SK-N-SH (cell line): ENCODE results near the gene CHRNB1. TPM values are rescaled to one million over a fixed set of nuclear protein-coding genes. Genes with fewer than 3 reads are reported as not detected.

Experiments used
- CTCF ChIA-PET: fragments of 300-600, 350-600 bp; formaldehyde crosslinking; extraction: SDS; loops from one replicate; lab custom pipeline; 2021; lab: Yijun Ruan, JAX
- POLR2A ChIA-PET: fragments of 350-600 bp; sonication (Branson Sonifier 250); formaldehyde crosslinking; extraction: SDS; loops from one replicate; lab custom pipeline; 2020; ENCODE audit warnings: antibody characterized with exemption, inconsistent platforms; lab: Yijun Ruan, JAX
- DNase-seq: peaks from one replicate; pipeline ENCODE4 v3.0.0; 2012
- H2AFZ ChIP-seq: fragments of 200-600 bp; sonication (generic); 2 replicates; pipeline ENCODE4 v1.8.1; 2016; ENCODE audit warnings: antibody characterized with exemption, mild to moderate bottlenecking, low read depth
- H3F3A ChIP-seq: fragments of 200-600 bp; sonication (generic); replicated peaks from 2 replicates; pipeline ENCODE3; 2016; ENCODE audit warnings: antibody characterized with exemption, mild to moderate bottlenecking; ENCODE audit not compliant: insufficient read depth
- H3K27ac ChIP-seq, 2 experiments: fragments of 200-500 bp in 1 of 2; fragments of 200-600 bp in 1 of 2; sonication (Bioruptor generic) in 1 of 2; sonication (generic), shearing (Covaris generic) in 1 of 2; 2 replicates each; pipeline versions ENCODE4 v1.5.1 to v1.6.1; 2014 to 2016; ENCODE audit warnings: low read depth in 2 of 2, inconsistent platforms in 1 of 2, low read length in 1 of 2, mild to moderate bottlenecking in 1 of 2, mixed read lengths in 1 of 2
- H3K27me3 ChIP-seq: fragments of 200-600 bp; sonication (generic), shearing (Covaris generic); 2 replicates; pipeline ENCODE4 v1.6.1; 2016; ENCODE audit warnings: mixed run types; ENCODE audit not compliant: insufficient read depth
- H3K36me3 ChIP-seq, 2 experiments: fragments of 200-500 bp in 1 of 2; fragments of 200-600 bp in 1 of 2; sonication (Bioruptor generic) in 1 of 2; sonication (generic) in 1 of 2; replicated peaks in 1 of 2; 2 replicates each; pipeline versions ENCODE3 to v1.5.1; 2014 to 2016; ENCODE audit warnings: low read length in 1 of 2, mild to moderate bottlenecking in 1 of 2; ENCODE audit not compliant: insufficient read depth in 2 of 2, control insufficient read depth in 1 of 2
- H3K4me1 ChIP-seq, 2 experiments: fragments of 200-500 bp in 1 of 2; fragments of 200-600 bp in 1 of 2; sonication (Bioruptor generic) in 1 of 2; sonication (generic), shearing (Covaris generic) in 1 of 2; 2 replicates each; pipeline versions ENCODE4 v1.5.1 to v1.6.1; 2014 to 2016; ENCODE audit warnings: low read depth in 1 of 2, low read length in 1 of 2, mixed run types in 1 of 2; ENCODE audit not compliant: insufficient read depth in 2 of 2, control insufficient read depth in 1 of 2
- H3K4me2 ChIP-seq: fragments of 200-600 bp; sonication (generic), shearing (Covaris generic); 2 replicates; pipeline ENCODE4 v1.6.1; 2017; ENCODE audit warnings: mixed run types
- H3K4me3 ChIP-seq, 2 experiments: fragments of 200-500 bp in 1 of 2; fragments of 200-600 bp in 1 of 2; sonication (Bioruptor generic) in 1 of 2; sonication (generic), shearing (Covaris generic) in 1 of 2; 2 replicates each; pipeline versions ENCODE4 v1.5.1 to v1.8.1; 2014 to 2016; ENCODE audit warnings: low read depth in 2 of 2, inconsistent platforms in 1 of 2, low read length in 1 of 2, mild to moderate bottlenecking in 1 of 2, mixed read lengths in 1 of 2, moderate library complexity in 1 of 2
- H3K79me2 ChIP-seq: fragments of 200-600 bp; sonication (generic); 2 replicates; pipeline ENCODE4 v1.8.1; 2017; ENCODE audit warnings: mild to moderate bottlenecking; ENCODE audit not compliant: insufficient read depth
- H3K9ac ChIP-seq: fragments of 200-600 bp; sonication (generic); 2 replicates; pipeline ENCODE4 v1.6.1; 2017; ENCODE audit warnings: mixed run types
- H3K9me2 ChIP-seq: fragments of 200-600 bp; sonication (generic); 2 replicates; pipeline ENCODE4 v1.6.1; 2017; ENCODE audit warnings: mixed run types
- H3K9me3 ChIP-seq: fragments of 200-600 bp; sonication (generic); 2 replicates; pipeline ENCODE4 v1.6.1; 2017; ENCODE audit warnings: mixed run types, mild to moderate bottlenecking, moderate library complexity
- H4K20me1 ChIP-seq: fragments of 200-600 bp; sonication (generic); 2 replicates; pipeline ENCODE4 v1.6.1; 2017; ENCODE audit warnings: mild to moderate bottlenecking, mixed run types; ENCODE audit not compliant: insufficient read depth
- CHD2 ChIP-seq: fragments of 150-350 bp; IDR thresholded peaks from 2 replicates; pipeline ENCODE4 v1.6.1; 2018; ENCODE audit warnings: low read length; ENCODE audit not compliant: partially characterized antibody
- EP300 ChIP-seq, 2 experiments: IDR thresholded peaks; 2 replicates each; pipeline versions ENCODE4 v1.4.0 to v1.6.1; 2012; ENCODE audit warnings: borderline replicate concordance in 1 of 2, low read depth in 1 of 2, low read length in 1 of 2
- EZH2phosphoT487 ChIP-seq: fragments of 200-600 bp; sonication (generic); IDR thresholded peaks from 2 replicates; pipeline ENCODE4 v1.6.1; 2017; ENCODE audit warnings: low read depth, mixed run types, mild to moderate bottlenecking, antibody characterized with exemption, moderate library complexity, borderline replicate concordance
- FOSL2 ChIP-seq: IDR thresholded peaks from 2 replicates; pipeline ENCODE4 v1.4.0; 2012; ENCODE audit warnings: low read depth, mild to moderate bottlenecking, moderate library complexity, borderline replicate concordance
- FOXJ3 ChIP-seq: sonication (generic); formaldehyde crosslinking; IDR thresholded peaks from 2 replicates; pipeline ENCODE4 v1.5.1; 2020; ENCODE audit warnings: mild to moderate bottlenecking, missing genetic modification reagents
- FOXM1 ChIP-seq: IDR thresholded peaks from 2 replicates; pipeline ENCODE4 v1.4.0; 2012; ENCODE audit warnings: low read depth, mild to moderate bottlenecking
- GABPA ChIP-seq: IDR thresholded peaks from 2 replicates; pipeline ENCODE4 v1.4.0; 2012; ENCODE audit warnings: low read depth, mild to moderate bottlenecking
- JUND ChIP-seq: IDR thresholded peaks from 2 replicates; pipeline ENCODE4 v1.4.0; 2012
- NFIC ChIP-seq: IDR thresholded peaks from 2 replicates; pipeline ENCODE4 v1.4.0; 2012; ENCODE audit warnings: borderline replicate concordance
- NRF1 ChIP-seq: IDR thresholded peaks from 2 replicates; pipeline ENCODE4 v1.6.1; 2012; ENCODE audit warnings: low read depth, mild to moderate bottlenecking, low read length
- POLR2AphosphoS5 ChIP-seq: IDR thresholded peaks from 2 replicates; pipeline ENCODE4 v1.6.1; 2012; ENCODE audit warnings: low read depth, low read length
- RCOR1 ChIP-seq: fragments of 150-350 bp; IDR thresholded peaks from 2 replicates; pipeline ENCODE4 v1.6.1; 2017; ENCODE audit warnings: antibody characterized with exemption, low read length
- SMC3 ChIP-seq: IDR thresholded peaks from 2 replicates; pipeline ENCODE4 v1.6.1; 2012; ENCODE audit warnings: low read depth, low read length, improper control_type of control experiment
- TAF1 ChIP-seq: IDR thresholded peaks from 2 replicates; pipeline ENCODE4 v1.6.1; 2012; ENCODE audit warnings: low read depth, mild to moderate bottlenecking, low read length, moderate library complexity, borderline replicate concordance
- TEAD4 ChIP-seq: IDR thresholded peaks from 2 replicates; pipeline ENCODE4 v1.4.0; 2012; ENCODE audit warnings: mild to moderate bottlenecking, borderline replicate concordance; ENCODE audit not compliant: insufficient read depth
- YY1 ChIP-seq: IDR thresholded peaks from 2 replicates; pipeline ENCODE4 v1.4.0; 2012; ENCODE audit warnings: low read depth, mild to moderate bottlenecking
- WGBS: methylation state at CpG from one replicate; pipeline ENCODE4 v1.1.6; 2017; ENCODE audit warnings: low lambda C conversion rate; 5-methylcytosine and 5-hydroxymethylcytosine counted together
- polyA plus RNA-seq, 3 experiments: library from polyadenylated mRNA; depleted of rRNA; stranded (reverse); fragments of >200 nt; gene quantifications; 2 replicates each; pipeline ENCODE4 v1.2.3, GENCODE V29; 2012
- TF ChIP-seq, protein P1 (sequence below): IDR thresholded peaks from 2 replicates; pipeline ENCODE4 v1.4.0; 2012; ENCODE audit warnings: low read depth
- TF ChIP-seq, protein P2 (sequence below): IDR thresholded peaks from 2 replicates; pipeline ENCODE4 v1.4.0; 2012; ENCODE audit warnings: low read depth, borderline replicate concordance
- TF ChIP-seq, protein P3 (sequence below): IDR thresholded peaks from 2 replicates; pipeline ENCODE4 v1.6.1; 2012; ENCODE audit warnings: mild to moderate bottlenecking, low read depth, low read length, moderate library complexity
- TF ChIP-seq, protein P4 (sequence below): fragments of 150-350 bp; IDR thresholded peaks from 2 replicates; pipeline ENCODE4 v1.6.1; 2016; ENCODE audit warnings: mild to moderate bottlenecking, low read depth, low read length

Gene CHRNB1
- polyA plus RNA-seq, 1 of the 3 experiments (the other 2 are of a cell fraction): 26.8 TPM

DNA sequence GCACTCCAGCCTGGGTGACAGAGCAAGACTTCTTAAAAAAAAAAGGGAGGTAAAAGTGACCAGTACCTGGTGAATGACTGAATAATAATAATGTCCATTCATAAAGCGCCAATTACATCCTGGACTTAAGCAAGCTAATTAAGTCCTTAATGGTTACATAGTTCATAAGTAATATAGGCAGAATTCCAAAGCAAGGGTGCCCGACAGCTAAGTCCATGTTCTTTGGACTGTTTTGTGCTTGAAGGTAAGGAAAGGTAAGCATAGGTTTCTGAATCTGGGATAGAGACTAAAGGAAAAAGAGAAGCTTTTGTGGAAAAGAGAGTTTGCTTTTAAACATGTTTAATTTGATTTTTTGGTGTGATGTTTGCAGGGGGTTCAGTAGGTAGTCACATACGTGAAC is 49.1 kb downstream of the CHRNB1 start:
- DNase-seq: no peak
- TF ChIP-seq, protein P1, sequence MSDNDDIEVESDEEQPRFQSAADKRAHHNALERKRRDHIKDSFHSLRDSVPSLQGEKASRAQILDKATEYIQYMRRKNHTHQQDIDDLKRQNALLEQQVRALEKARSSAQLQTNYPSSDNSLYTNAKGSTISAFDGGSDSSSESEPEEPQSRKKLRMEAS: no peak
- TF ChIP-seq YY1 (no peak), NFIC (no peak), FOXJ3 (no peak), NRF1 (no peak), FOSL2 (no peak), POLR2AphosphoS5 (no peak), FOXM1 (no peak), RCOR1 (no peak), TEAD4 (no peak), CHD2 (no peak), EZH2phosphoT487 (no peak), EP300 (IDR thresholded peaks at IDR 0.05; ENCODE audit: borderline replicate concordance in 1 of 2, low read depth in 1 of 2, low read length in 1 of 2) (no peak), TAF1 (no peak), JUND (no peak), GABPA (no peak), SMC3 (no peak)
- TF ChIP-seq, protein P2, sequence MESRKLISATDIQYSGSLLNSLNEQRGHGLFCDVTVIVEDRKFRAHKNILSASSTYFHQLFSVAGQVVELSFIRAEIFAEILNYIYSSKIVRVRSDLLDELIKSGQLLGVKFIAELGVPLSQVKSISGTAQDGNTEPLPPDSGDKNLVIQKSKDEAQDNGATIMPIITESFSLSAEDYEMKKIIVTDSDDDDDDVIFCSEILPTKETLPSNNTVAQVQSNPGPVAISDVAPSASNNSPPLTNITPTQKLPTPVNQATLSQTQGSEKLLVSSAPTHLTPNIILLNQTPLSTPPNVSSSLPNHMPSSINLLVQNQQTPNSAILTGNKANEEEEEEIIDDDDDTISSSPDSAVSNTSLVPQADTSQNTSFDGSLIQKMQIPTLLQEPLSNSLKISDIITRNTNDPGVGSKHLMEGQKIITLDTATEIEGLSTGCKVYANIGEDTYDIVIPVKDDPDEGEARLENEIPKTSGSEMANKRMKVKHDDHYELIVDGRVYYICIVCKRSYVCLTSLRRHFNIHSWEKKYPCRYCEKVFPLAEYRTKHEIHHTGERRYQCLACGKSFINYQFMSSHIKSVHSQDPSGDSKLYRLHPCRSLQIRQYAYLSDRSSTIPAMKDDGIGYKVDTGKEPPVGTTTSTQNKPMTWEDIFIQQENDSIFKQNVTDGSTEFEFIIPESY: no peak
- TF ChIP-seq, protein P3, sequence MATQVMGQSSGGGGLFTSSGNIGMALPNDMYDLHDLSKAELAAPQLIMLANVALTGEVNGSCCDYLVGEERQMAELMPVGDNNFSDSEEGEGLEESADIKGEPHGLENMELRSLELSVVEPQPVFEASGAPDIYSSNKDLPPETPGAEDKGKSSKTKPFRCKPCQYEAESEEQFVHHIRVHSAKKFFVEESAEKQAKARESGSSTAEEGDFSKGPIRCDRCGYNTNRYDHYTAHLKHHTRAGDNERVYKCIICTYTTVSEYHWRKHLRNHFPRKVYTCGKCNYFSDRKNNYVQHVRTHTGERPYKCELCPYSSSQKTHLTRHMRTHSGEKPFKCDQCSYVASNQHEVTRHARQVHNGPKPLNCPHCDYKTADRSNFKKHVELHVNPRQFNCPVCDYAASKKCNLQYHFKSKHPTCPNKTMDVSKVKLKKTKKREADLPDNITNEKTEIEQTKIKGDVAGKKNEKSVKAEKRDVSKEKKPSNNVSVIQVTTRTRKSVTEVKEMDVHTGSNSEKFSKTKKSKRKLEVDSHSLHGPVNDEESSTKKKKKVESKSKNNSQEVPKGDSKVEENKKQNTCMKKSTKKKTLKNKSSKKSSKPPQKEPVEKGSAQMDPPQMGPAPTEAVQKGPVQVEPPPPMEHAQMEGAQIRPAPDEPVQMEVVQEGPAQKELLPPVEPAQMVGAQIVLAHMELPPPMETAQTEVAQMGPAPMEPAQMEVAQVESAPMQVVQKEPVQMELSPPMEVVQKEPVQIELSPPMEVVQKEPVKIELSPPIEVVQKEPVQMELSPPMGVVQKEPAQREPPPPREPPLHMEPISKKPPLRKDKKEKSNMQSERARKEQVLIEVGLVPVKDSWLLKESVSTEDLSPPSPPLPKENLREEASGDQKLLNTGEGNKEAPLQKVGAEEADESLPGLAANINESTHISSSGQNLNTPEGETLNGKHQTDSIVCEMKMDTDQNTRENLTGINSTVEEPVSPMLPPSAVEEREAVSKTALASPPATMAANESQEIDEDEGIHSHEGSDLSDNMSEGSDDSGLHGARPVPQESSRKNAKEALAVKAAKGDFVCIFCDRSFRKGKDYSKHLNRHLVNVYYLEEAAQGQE: no peak
- TF ChIP-seq, protein P4, sequence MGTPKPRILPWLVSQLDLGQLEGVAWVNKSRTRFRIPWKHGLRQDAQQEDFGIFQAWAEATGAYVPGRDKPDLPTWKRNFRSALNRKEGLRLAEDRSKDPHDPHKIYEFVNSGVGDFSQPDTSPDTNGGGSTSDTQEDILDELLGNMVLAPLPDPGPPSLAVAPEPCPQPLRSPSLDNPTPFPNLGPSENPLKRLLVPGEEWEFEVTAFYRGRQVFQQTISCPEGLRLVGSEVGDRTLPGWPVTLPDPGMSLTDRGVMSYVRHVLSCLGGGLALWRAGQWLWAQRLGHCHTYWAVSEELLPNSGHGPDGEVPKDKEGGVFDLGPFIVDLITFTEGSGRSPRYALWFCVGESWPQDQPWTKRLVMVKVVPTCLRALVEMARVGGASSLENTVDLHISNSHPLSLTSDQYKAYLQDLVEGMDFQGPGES: no peak
- no peak overlapping the region for H3K4me2 ChIP-seq
- no peaks in the 10 kb centered on the region for H3K9me3 ChIP-seq
- H3K27ac ChIP-seq: no peak overlapping the region
- no peak overlapping the region for H3K9ac ChIP-seq
- WGBS: 95% methylated on average over 3 of the region's 3 CpGs
- no peaks in the 10 kb centered on the region for H3F3A ChIP-seq
- ChIA-PET POLR2A (no interaction called here), CTCF (interaction anchor here (0.9 to 1.6 kb wide), 4 partner anchors 9 to 138 kb away, joined by 3 to 8 read pairs (median 4); no protein-coding TSS in a partner anchor)
- H3K36me3 ChIP-seq: peaks cover 32 to 38% of the 10 kb centered on the region in 2 experiments
- H3K27me3 ChIP-seq: no peaks in the 10 kb centered on the region
- H3K9me2 ChIP-seq: no peaks in the 10 kb centered on the region
- no peak overlapping the region for H2AFZ ChIP-seq
- H3K4me3 ChIP-seq: no peak overlapping the region
- H3K79me2 ChIP-seq: peaks cover 87% of the 10 kb centered on the region
- H3K4me1 ChIP-seq: peaks cover 0 to 4% of the 10 kb centered on the region in 2 experiments; a peak in 1 of 4 replicates
- peaks cover 81% of the 10 kb centered on the region for H4K20me1 ChIP-seq
